A549 (cell line): ENCODE measurements around the gene RERE.

Experiments used
- NFE2L2 ChIP-seq: fragments of 150-350 bp; conservative IDR thresholded peaks from 2 replicates; pipeline ENCODE4 v1.6.1; 2014; ENCODE audit warnings: low read length
- RCOR1 ChIP-seq: fragments of 150-350 bp; IDR thresholded peaks from 2 replicates; pipeline ENCODE4 v1.6.1; 2014; ENCODE audit warnings: antibody characterized with exemption, low read length, low read depth
- TF ChIP-seq, protein P1 (sequence below): fragments of >200 bp; sonication (Bioruptor Twin); formaldehyde crosslinking; IDR thresholded peaks from 3 replicates; pipeline ENCODE4 v1.5.1; 2016
- TF ChIP-seq, protein P2 (sequence below): fragments of 250-450 bp; sonication (Bioruptor Pico); IDR thresholded peaks from 2 replicates; pipeline ENCODE4 v1.5.0; 2021; ENCODE audit warnings: mild to moderate bottlenecking, moderate library complexity, borderline replicate concordance

GRCh38 chr1:8864713-8865344, 47.4 kb upstream of the RERE start:
- TF ChIP-seq, protein P1, sequence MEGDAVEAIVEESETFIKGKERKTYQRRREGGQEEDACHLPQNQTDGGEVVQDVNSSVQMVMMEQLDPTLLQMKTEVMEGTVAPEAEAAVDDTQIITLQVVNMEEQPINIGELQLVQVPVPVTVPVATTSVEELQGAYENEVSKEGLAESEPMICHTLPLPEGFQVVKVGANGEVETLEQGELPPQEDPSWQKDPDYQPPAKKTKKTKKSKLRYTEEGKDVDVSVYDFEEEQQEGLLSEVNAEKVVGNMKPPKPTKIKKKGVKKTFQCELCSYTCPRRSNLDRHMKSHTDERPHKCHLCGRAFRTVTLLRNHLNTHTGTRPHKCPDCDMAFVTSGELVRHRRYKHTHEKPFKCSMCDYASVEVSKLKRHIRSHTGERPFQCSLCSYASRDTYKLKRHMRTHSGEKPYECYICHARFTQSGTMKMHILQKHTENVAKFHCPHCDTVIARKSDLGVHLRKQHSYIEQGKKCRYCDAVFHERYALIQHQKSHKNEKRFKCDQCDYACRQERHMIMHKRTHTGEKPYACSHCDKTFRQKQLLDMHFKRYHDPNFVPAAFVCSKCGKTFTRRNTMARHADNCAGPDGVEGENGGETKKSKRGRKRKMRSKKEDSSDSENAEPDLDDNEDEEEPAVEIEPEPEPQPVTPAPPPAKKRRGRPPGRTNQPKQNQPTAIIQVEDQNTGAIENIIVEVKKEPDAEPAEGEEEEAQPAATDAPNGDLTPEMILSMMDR: no peak
- TF ChIP-seq NFE2L2: no peak
- TF ChIP-seq RCOR1: no peak
- TF ChIP-seq, protein P2, sequence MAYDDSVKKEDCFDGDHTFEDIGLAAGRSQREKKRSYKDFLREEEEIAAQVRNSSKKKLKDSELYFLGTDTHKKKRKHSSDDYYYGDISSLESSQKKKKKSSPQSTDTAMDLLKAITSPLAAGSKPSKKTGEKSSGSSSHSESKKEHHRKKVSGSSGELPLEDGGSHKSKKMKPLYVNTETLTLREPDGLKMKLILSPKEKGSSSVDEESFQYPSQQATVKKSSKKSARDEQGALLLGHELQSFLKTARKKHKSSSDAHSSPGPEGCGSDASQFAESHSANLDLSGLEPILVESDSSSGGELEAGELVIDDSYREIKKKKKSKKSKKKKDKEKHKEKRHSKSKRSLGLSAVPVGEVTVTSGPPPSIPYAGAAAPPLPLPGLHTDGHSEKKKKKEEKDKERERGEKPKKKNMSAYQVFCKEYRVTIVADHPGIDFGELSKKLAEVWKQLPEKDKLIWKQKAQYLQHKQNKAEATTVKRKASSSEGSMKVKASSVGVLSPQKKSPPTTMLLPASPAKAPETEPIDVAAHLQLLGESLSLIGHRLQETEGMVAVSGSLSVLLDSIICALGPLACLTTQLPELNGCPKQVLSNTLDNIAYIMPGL (CRISPR knock-in tag): no peak
